ENCODE results near the gene ADAMTS19.

DNA sequence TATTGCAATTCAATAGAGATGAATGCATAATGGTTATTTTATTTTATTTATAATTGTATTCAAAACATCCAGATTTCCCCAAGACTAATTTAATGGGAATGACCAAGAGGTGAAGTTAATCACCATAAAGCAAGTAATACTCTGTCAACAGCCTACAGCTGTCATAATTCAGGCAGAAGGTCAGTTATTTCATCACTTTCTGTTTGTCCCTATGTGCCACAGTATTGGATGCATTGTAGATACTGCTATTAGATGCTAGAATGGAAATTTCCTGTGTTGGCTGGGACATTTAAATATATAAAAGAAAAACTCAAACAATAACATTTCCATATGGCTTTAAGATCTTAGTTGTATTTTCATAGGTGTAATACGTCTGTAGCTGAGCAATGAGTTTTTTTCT is 231.1 kb downstream of the ADAMTS19 start:
- TF ChIP-seq TCF12 (IDR thresholded peaks at IDR 0.05; ENCODE audit: low read depth) (no peak), TEAD4 (IDR thresholded peaks at IDR 0.05) (no peak), NFIC (IDR thresholded peaks at IDR 0.05) (no peak), YY1 (IDR thresholded peaks at IDR 0.05; ENCODE audit: low read depth) (no peak), REST (IDR thresholded peaks at IDR 0.05; ENCODE audit: low read depth) (no peak), CREB1 (IDR thresholded peaks at IDR 0.05; ENCODE audit: low read depth) (no peak), FOXM1 (IDR thresholded peaks at IDR 0.05; ENCODE audit: borderline replicate concordance, low read depth) (no peak), EGR1 (IDR thresholded peaks at IDR 0.05) (no peak), TAF1 (IDR thresholded peaks at IDR 0.05; ENCODE audit: low read depth) (no peak)
- TF ChIP-seq, protein P1, sequence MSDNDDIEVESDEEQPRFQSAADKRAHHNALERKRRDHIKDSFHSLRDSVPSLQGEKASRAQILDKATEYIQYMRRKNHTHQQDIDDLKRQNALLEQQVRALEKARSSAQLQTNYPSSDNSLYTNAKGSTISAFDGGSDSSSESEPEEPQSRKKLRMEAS (IDR thresholded peaks at IDR 0.05): no peak
